WTC11 (cell line): ENCODE data around the gene CXXC1. TPM values are rescaled to one million over a fixed set of nuclear protein-coding genes. Genes with fewer than 3 reads are reported as not detected.

Experiments used
- ATAC-seq: fragments of 200-7000 bp; cut with Tn5 transposase; 2 replicates; pipeline ENCODE4 v1.10.0; 2021; ENCODE audit warnings: mild to moderate bottlenecking, moderate library complexity
- CTCF ChIA-PET: fragments of 300-600 bp; sonication (Branson Sonifier 250); formaldehyde crosslinking; loops from one replicate; lab custom pipeline; 2021; ENCODE audit warnings: antibody characterized with exemption; lab: Charles Lee
- POLR2A ChIA-PET: fragments of 350-600 bp; sonication (Branson Sonifier 250); formaldehyde crosslinking; loops from one replicate; lab custom pipeline; 2021; ENCODE audit warnings: antibody characterized with exemption; lab: Charles Lee
- DNase-seq: peaks from one replicate; pipeline ENCODE4 v3.0.0; 2021; ENCODE audit warnings: low spot score
- H3K27ac Mint-ChIP-seq: 2 replicates; pipeline ENCODE4 v1.8.0; 2021; ENCODE audit warnings: mixed read lengths
- H3K27me3 Mint-ChIP-seq: 2 replicates; pipeline ENCODE4 v1.8.0; 2021; ENCODE audit warnings: low read depth, mild to moderate bottlenecking, moderate library complexity, mixed read lengths
- H3K36me3 Mint-ChIP-seq: 2 replicates; pipeline ENCODE4 v1.8.0; 2021; ENCODE audit warnings: mixed read lengths
- H3K4me1 Mint-ChIP-seq: 2 replicates; pipeline ENCODE4 v1.8.0; 2022; ENCODE audit warnings: mixed read lengths
- H3K4me3 Mint-ChIP-seq: 2 replicates; pipeline ENCODE4 v1.8.0; 2021; ENCODE audit warnings: mild to moderate bottlenecking, moderate library complexity, mixed read lengths
- H3K9me3 Mint-ChIP-seq: 2 replicates; pipeline ENCODE4 v1.8.0; 2021; ENCODE audit warnings: mixed read lengths
- CBFB ChIP-seq: sonication (generic); formaldehyde crosslinking; IDR thresholded peaks from 2 replicates; pipeline ENCODE4 v1.8.1; 2022; ENCODE audit warnings: mild to moderate bottlenecking, low read depth, missing genetic modification reagents
- HMGXB4 ChIP-seq: sonication (generic); formaldehyde crosslinking; IDR thresholded peaks from 2 replicates; pipeline ENCODE4 v1.8.1; 2023; ENCODE audit warnings: mild to moderate bottlenecking, moderate library complexity, missing genetic modification reagents
- MAX ChIP-seq: sonication (generic); formaldehyde crosslinking; IDR thresholded peaks from 2 replicates; pipeline ENCODE4 v1.8.0; 2022; ENCODE audit warnings: mild to moderate bottlenecking, missing genetic modification reagents
- NFE2L1 ChIP-seq: sonication (generic); formaldehyde crosslinking; IDR thresholded peaks from 2 replicates; pipeline ENCODE4 v1.8.1; 2023; ENCODE audit warnings: missing genetic modification reagents
- NR3C1 ChIP-seq: sonication (generic); formaldehyde crosslinking; conservative IDR thresholded peaks from 2 replicates; pipeline ENCODE4 v1.8.1; 2023; ENCODE audit warnings: low read depth, mild to moderate bottlenecking, missing genetic modification reagents
- RELA ChIP-seq: sonication (generic); formaldehyde crosslinking; IDR thresholded peaks from 2 replicates; pipeline ENCODE4 v1.8.1; 2022; ENCODE audit warnings: missing genetic modification reagents, mild to moderate bottlenecking, borderline replicate concordance
- SOX15 ChIP-seq: fragments of 250-450 bp; sonication (Bioruptor Pico); IDR thresholded peaks from 2 replicates; pipeline ENCODE4 v1.9.0; 2021; ENCODE audit warnings: mild to moderate bottlenecking
- SP1 ChIP-seq: sonication (generic); formaldehyde crosslinking; conservative IDR thresholded peaks from 2 replicates; pipeline ENCODE4 v1.8.1; 2022; ENCODE audit warnings: missing genetic modification reagents
- ZBTB21 ChIP-seq: sonication (generic); formaldehyde crosslinking; IDR thresholded peaks from 2 replicates; pipeline ENCODE4 v1.8.1; 2023; ENCODE audit warnings: mild to moderate bottlenecking, missing genetic modification reagents, borderline replicate concordance
- ZNF416 ChIP-seq: fragments of 250-450 bp; sonication (Bioruptor Pico); IDR thresholded peaks from 2 replicates; pipeline ENCODE4 v1.9.0; 2021; ENCODE audit warnings: mild to moderate bottlenecking, inconsistent platforms
- ZNF423 ChIP-seq: fragments of 250-450 bp; sonication (Bioruptor Pico); IDR thresholded peaks from 2 replicates; pipeline ENCODE4 v2.1.2; 2022; ENCODE audit warnings: mild to moderate bottlenecking, moderate library complexity
- ZSCAN18 ChIP-seq: fragments of 250-450 bp; sonication (Bioruptor Pico); IDR thresholded peaks from 2 replicates; pipeline ENCODE4 v2.1.2; 2022; ENCODE audit warnings: mild to moderate bottlenecking, moderate library complexity
- total RNA-seq: library from RNA; stranded (reverse); gene quantifications from 3 replicates; pipeline ENCODE4 v1.2.3, GENCODE V29; 2021
- TF ChIP-seq, protein P1 (sequence below): sonication (generic); formaldehyde crosslinking; IDR thresholded peaks from 2 replicates; pipeline ENCODE4 v1.8.1; 2023; ENCODE audit warnings: mild to moderate bottlenecking, missing genetic modification reagents
- TF ChIP-seq, protein P2 (sequence below): sonication (generic); formaldehyde crosslinking; IDR thresholded peaks from 2 replicates; pipeline ENCODE4 v1.8.1; 2023; ENCODE audit warnings: mild to moderate bottlenecking, missing genetic modification reagents
- TF ChIP-seq, protein P3 (sequence below): fragments of 250-450 bp; sonication (Bioruptor Pico); IDR thresholded peaks from 2 replicates; pipeline ENCODE4 v1.9.0; 2021; ENCODE audit warnings: mild to moderate bottlenecking, borderline replicate concordance
- TF ChIP-seq, protein P4 (sequence below): fragments of 250-450 bp; sonication (Bioruptor Pico); conservative IDR thresholded peaks from 2 replicates; pipeline ENCODE4 v1.9.0; 2021; ENCODE audit warnings: mild to moderate bottlenecking
- TF ChIP-seq, protein P5 (sequence below): sonication (generic); formaldehyde crosslinking; IDR thresholded peaks from 2 replicates; pipeline ENCODE4 v1.8.0; 2023; ENCODE audit warnings: mild to moderate bottlenecking, missing genetic modification reagents

The CXXC1 gene
- total RNA-seq, 1 experiment from 2014 or later: 94.5 TPM

GRCh38 chr18:50287441-50288347 is at the start of gene CXXC1 (continued):
- TF ChIP-seq HMGXB4 (0 out of 2 replicates have a peak, but pooled peaks have one; percentile 52), ZNF423 (CRISPR knock-in tag) (peak; percentile 71; the same call in 1 of the 2 replicates), ZSCAN18 (CRISPR knock-in tag) (peak; percentile 77; the same call in 1 of the 2 replicates), NFE2L1 (no peak), CBFB (CRISPR knock-in tag) (0 out of 2 replicates have a peak, but pooled peaks have one; percentile 50), RELA (CRISPR knock-in tag) (no peak)
- TF ChIP-seq, protein P1, sequence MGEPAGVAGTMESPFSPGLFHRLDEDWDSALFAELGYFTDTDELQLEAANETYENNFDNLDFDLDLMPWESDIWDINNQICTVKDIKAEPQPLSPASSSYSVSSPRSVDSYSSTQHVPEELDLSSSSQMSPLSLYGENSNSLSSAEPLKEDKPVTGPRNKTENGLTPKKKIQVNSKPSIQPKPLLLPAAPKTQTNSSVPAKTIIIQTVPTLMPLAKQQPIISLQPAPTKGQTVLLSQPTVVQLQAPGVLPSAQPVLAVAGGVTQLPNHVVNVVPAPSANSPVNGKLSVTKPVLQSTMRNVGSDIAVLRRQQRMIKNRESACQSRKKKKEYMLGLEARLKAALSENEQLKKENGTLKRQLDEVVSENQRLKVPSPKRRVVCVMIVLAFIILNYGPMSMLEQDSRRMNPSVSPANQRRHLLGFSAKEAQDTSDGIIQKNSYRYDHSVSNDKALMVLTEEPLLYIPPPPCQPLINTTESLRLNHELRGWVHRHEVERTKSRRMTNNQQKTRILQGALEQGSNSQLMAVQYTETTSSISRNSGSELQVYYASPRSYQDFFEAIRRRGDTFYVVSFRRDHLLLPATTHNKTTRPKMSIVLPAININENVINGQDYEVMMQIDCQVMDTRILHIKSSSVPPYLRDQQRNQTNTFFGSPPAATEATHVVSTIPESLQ (CRISPR knock-in tag): no peak
- TF ChIP-seq, protein P2, sequence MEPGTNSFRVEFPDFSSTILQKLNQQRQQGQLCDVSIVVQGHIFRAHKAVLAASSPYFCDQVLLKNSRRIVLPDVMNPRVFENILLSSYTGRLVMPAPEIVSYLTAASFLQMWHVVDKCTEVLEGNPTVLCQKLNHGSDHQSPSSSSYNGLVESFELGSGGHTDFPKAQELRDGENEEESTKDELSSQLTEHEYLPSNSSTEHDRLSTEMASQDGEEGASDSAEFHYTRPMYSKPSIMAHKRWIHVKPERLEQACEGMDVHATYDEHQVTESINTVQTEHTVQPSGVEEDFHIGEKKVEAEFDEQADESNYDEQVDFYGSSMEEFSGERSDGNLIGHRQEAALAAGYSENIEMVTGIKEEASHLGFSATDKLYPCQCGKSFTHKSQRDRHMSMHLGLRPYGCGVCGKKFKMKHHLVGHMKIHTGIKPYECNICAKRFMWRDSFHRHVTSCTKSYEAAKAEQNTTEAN: no peak
- TF ChIP-seq, all 79 proteins: peak for 9

- H3K9me3 Mint-ChIP-seq: peaks cover 16% of the 10 kb centered on the region
- H3K36me3 Mint-ChIP-seq: peaks cover 4% of the 10 kb centered on the region; the same call in 1 of the 2 replicates
- H3K27ac Mint-ChIP-seq: no peak overlapping the region
- POLR2A ChIA-PET: no interaction called here
- H3K4me1 Mint-ChIP-seq: no peaks in the 10 kb centered on the region
- no peak for ATAC-seq
- DNase-seq: no peak
- peaks cover 5% of the 10 kb centered on the region; the same call in 1 of the 2 replicates for H3K27me3 Mint-ChIP-seq
- CTCF ChIA-PET: no interaction called here
- H3K4me3 Mint-ChIP-seq: no peak overlapping the region
- TF ChIP-seq SOX15 (CRISPR knock-in tag): no peak
- TF ChIP-seq ZBTB21: no peak
- no peak for TF ChIP-seq MAX (CRISPR knock-in tag)
- TF ChIP-seq, protein P3, sequence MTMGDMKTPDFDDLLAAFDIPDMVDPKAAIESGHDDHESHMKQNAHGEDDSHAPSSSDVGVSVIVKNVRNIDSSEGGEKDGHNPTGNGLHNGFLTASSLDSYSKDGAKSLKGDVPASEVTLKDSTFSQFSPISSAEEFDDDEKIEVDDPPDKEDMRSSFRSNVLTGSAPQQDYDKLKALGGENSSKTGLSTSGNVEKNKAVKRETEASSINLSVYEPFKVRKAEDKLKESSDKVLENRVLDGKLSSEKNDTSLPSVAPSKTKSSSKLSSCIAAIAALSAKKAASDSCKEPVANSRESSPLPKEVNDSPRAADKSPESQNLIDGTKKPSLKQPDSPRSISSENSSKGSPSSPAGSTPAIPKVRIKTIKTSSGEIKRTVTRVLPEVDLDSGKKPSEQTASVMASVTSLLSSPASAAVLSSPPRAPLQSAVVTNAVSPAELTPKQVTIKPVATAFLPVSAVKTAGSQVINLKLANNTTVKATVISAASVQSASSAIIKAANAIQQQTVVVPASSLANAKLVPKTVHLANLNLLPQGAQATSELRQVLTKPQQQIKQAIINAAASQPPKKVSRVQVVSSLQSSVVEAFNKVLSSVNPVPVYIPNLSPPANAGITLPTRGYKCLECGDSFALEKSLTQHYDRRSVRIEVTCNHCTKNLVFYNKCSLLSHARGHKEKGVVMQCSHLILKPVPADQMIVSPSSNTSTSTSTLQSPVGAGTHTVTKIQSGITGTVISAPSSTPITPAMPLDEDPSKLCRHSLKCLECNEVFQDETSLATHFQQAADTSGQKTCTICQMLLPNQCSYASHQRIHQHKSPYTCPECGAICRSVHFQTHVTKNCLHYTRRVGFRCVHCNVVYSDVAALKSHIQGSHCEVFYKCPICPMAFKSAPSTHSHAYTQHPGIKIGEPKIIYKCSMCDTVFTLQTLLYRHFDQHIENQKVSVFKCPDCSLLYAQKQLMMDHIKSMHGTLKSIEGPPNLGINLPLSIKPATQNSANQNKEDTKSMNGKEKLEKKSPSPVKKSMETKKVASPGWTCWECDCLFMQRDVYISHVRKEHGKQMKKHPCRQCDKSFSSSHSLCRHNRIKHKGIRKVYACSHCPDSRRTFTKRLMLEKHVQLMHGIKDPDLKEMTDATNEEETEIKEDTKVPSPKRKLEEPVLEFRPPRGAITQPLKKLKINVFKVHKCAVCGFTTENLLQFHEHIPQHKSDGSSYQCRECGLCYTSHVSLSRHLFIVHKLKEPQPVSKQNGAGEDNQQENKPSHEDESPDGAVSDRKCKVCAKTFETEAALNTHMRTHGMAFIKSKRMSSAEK (CRISPR knock-in tag): no peak
- no peak for TF ChIP-seq NR3C1 (CRISPR knock-in tag)
- no peak for TF ChIP-seq SP1 (CRISPR knock-in tag)
- TF ChIP-seq, protein P4, sequence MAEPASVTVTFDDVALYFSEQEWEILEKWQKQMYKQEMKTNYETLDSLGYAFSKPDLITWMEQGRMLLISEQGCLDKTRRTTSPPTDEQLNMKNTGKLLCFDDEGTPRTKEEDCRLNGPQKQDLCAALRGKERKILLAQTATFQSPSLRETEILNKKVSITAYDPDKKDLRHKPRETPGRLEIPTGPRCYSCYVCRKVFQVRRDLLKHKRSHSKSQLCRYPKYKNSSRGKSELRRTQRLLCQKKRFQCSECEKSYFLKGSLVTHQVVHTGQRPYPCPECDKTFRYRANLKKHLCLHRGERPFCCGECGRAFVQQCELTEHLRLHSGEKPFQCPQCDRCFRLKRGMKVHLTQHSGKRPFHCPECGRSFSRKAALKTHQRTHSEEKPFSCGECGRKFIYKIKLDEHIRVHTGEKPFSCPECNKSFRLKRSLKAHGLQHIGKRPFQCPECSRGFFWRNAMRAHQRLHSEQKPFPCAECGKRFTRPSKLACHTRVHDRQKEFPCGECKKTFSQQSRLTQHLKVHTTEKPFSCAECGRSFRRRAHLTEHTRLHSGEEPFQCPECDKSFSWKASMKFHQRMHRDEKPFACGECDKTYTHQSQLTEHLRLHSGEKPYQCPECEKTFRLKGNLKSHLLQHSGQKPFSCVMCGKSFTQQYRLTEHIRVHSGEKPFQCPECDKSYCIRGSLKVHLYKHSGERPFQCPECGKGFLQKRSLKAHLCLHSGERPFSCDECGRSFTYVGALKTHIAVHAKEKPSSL: no peak
- TF ChIP-seq, protein P5, sequence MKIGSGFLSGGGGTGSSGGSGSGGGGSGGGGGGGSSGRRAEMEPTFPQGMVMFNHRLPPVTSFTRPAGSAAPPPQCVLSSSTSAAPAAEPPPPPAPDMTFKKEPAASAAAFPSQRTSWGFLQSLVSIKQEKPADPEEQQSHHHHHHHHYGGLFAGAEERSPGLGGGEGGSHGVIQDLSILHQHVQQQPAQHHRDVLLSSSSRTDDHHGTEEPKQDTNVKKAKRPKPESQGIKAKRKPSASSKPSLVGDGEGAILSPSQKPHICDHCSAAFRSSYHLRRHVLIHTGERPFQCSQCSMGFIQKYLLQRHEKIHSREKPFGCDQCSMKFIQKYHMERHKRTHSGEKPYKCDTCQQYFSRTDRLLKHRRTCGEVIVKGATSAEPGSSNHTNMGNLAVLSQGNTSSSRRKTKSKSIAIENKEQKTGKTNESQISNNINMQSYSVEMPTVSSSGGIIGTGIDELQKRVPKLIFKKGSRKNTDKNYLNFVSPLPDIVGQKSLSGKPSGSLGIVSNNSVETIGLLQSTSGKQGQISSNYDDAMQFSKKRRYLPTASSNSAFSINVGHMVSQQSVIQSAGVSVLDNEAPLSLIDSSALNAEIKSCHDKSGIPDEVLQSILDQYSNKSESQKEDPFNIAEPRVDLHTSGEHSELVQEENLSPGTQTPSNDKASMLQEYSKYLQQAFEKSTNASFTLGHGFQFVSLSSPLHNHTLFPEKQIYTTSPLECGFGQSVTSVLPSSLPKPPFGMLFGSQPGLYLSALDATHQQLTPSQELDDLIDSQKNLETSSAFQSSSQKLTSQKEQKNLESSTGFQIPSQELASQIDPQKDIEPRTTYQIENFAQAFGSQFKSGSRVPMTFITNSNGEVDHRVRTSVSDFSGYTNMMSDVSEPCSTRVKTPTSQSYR (CRISPR knock-in tag): no peak
- TF ChIP-seq ZNF416 (CRISPR knock-in tag): no peak
These were observed 47.2 kb upstream of the CXXC1 start for GRCh38 chr18:50334546-50335152.
